Neuronal stem cell (in vitro differentiated cells): ENCODE measurements around the gene ASB4.
A peak's percentile ranks its signal among the peaks of the same experiment; 100 is the strongest.

Experiments
- DNase-seq: peaks from one replicate; pipeline ENCODE4 v3.0.0-alpha.2; 2013; ENCODE audit warnings: low spot score
- H2AFZ ChIP-seq: one replicate; pipeline ENCODE4 v1.6.1; 2013; ENCODE audit warnings: mild to moderate bottlenecking, low read length, inconsistent platforms
- H2AK5ac ChIP-seq: 2 replicates; pipeline ENCODE4 v1.6.1; 2013; ENCODE audit warnings: low read depth, mild to moderate bottlenecking, inconsistent platforms, low read length, moderate library complexity, mixed read lengths
- H2BK120ac ChIP-seq: 2 replicates; pipeline ENCODE4 v1.6.1; 2013; ENCODE audit warnings: low read depth, mild to moderate bottlenecking, inconsistent platforms, low read length, moderate library complexity, mixed read lengths
- H2BK12ac ChIP-seq: one replicate; pipeline ENCODE4 v1.6.1; 2013; ENCODE audit warnings: low read length, inconsistent platforms
- H2BK15ac ChIP-seq: 2 replicates; pipeline ENCODE4 v1.6.1; 2013; ENCODE audit warnings: mild to moderate bottlenecking, low read length, inconsistent platforms, mixed read lengths
- H2BK5ac ChIP-seq: one replicate; pipeline ENCODE4 v1.6.1; 2013; ENCODE audit warnings: inconsistent platforms, mild to moderate bottlenecking, low read length, moderate library complexity
- H3K14ac ChIP-seq: one replicate; pipeline ENCODE4 v1.6.1; 2013; ENCODE audit warnings: low read length, inconsistent platforms
- H3K18ac ChIP-seq: 2 replicates; pipeline ENCODE4 v1.6.1; 2013; ENCODE audit warnings: low read length, inconsistent platforms
- H3K23ac ChIP-seq: 2 replicates; pipeline ENCODE4 v1.6.1; 2013; ENCODE audit warnings: low read depth, mild to moderate bottlenecking, mixed read lengths, low read length, inconsistent platforms; ENCODE audit not compliant: poor library complexity
- H3K27ac ChIP-seq: replicated peaks from 3 replicates; pipeline ENCODE4 v1.5.1; 2013; ENCODE audit warnings: low read length, inconsistent platforms
- H3K27me3 ChIP-seq, 3 experiments: 2 replicates each; pipeline ENCODE4 v1.6.1; 2013; ENCODE audit warnings: low read length in 3 of 3, mild to moderate bottlenecking in 2 of 3, inconsistent platforms in 1 of 3, low read depth in 1 of 3, mixed read lengths in 1 of 3, moderate library complexity in 1 of 3; ENCODE audit not compliant: control insufficient read depth in 3 of 3, insufficient read depth in 3 of 3
- H3K36me3 ChIP-seq, 2 donors: replicated peaks in 1 of 2; 2 replicates each; pipeline ENCODE4 v1.6.1; 2013; ENCODE audit warnings: low read length in 2 of 2; ENCODE audit not compliant: control insufficient read depth in 2 of 2, insufficient read depth in 2 of 2
- H3K4ac ChIP-seq: 2 replicates; pipeline ENCODE4 v1.6.1; 2013; ENCODE audit warnings: inconsistent platforms, mild to moderate bottlenecking, low read length, moderate library complexity
- H3K4me1 ChIP-seq, 2 donors: 1 replicate in 1 of 2; 2 replicates in 1 of 2; pipeline ENCODE4 v1.6.1; 2013; ENCODE audit warnings: low read length in 2 of 2, low read depth in 1 of 2; ENCODE audit not compliant: control insufficient read depth in 2 of 2, insufficient read depth in 1 of 2
- H3K4me2 ChIP-seq: one replicate; pipeline ENCODE4 v1.6.1; 2013; ENCODE audit warnings: mild to moderate bottlenecking, low read length, inconsistent platforms; ENCODE audit not compliant: insufficient read depth, poor library complexity, severe bottlenecking
- H3K4me3 ChIP-seq, 2 donors: 2 replicates each; pipeline ENCODE4 v1.5.1; 2013; ENCODE audit warnings: low read length in 2 of 2, mild to moderate bottlenecking in 2 of 2, inconsistent platforms in 1 of 2, moderate library complexity in 1 of 2
- H3K79me1 ChIP-seq: one replicate; pipeline ENCODE4 v1.6.1; 2013; ENCODE audit warnings: low read depth, mild to moderate bottlenecking, inconsistent platforms, low read length, moderate library complexity
- H3K9ac ChIP-seq: one replicate; pipeline ENCODE4 v1.6.1; 2013; ENCODE audit warnings: mild to moderate bottlenecking, low read depth, low read length, inconsistent platforms; ENCODE audit not compliant: poor library complexity
- H3K9me3 ChIP-seq, 2 donors: replicated peaks in 1 of 2; 2 replicates each; pipeline versions ENCODE3 to v1.6.1; 2013; ENCODE audit warnings: low read length in 2 of 2, mild to moderate bottlenecking in 2 of 2, inconsistent platforms in 1 of 2, low read depth in 1 of 2, mixed read lengths in 1 of 2, moderate library complexity in 1 of 2; ENCODE audit not compliant: control insufficient read depth in 2 of 2, insufficient read depth in 1 of 2
- H4K8ac ChIP-seq: one replicate; pipeline ENCODE4 v1.6.1; 2013; ENCODE audit warnings: low read depth, mild to moderate bottlenecking, inconsistent platforms, low read length, moderate library complexity
- H4K91ac ChIP-seq: one replicate; pipeline ENCODE4 v1.6.1; 2013; ENCODE audit warnings: low read length, low read depth, mild to moderate bottlenecking, inconsistent platforms; ENCODE audit not compliant: poor library complexity
- WGBS, 2 donors: extraction: QIAGEN DNeasy Blood & Tissue Kit; methylation state at CpG; one replicate each; pipeline ENCODE4 v1.1.7; 2013; ENCODE audit warnings: missing lambda C conversion rate in 2 of 2, mixed read lengths in 1 of 2; ENCODE audit not compliant: insufficient read length in 2 of 2, insufficient replicate concordance in 1 of 2; ENCODE audit errors: extremely low coverage in 2 of 2; 5-methylcytosine and 5-hydroxymethylcytosine counted together

The ASB4 gene

GRCh38 chr7:95470452-95470851, 15.3 kb upstream of the ASB4 start:
- Histone ChIP-seq H2BK12ac (no peak overlapping the region), H2BK120ac (no peak overlapping the region), H3K18ac (no peak overlapping the region), H3K36me3 (no peaks in the 10 kb centered on the region), H3K4ac (no peak overlapping the region), H3K4me2 (peak overlapping the region; percentile 12), H3K9ac (no peak overlapping the region), H3K27me3 (no peaks in the 10 kb centered on the region), H4K8ac (no peak overlapping the region), H3K23ac (no peak overlapping the region), H2AK5ac (no peak overlapping the region), H2BK5ac (no peak overlapping the region), H2AFZ (peak overlapping the region; percentile 3), H2BK15ac (no peak overlapping the region), H3K14ac (no peak overlapping the region), H4K91ac (no peak overlapping the region), H3K79me1 (peaks cover 2% of the 10 kb centered on the region), H3K4me3 (peak overlapping the region in 1 of 2 donors; percentile 18), H3K9me3 (peaks cover 0 to 11% of the 10 kb centered on the region in 2 donors), H3K4me1 (peaks cover 14 to 66% of the 10 kb centered on the region in 2 donors), H3K27ac (peak overlapping the region; percentile 64)
- no CpG with 5 or more reads among the region's 3 CpGs for WGBS, 2 donors
- no peak for DNase-seq

GRCh38 chr7:95471071-95471470, 14.7 kb upstream of the ASB4 start:
- Histone ChIP-seq H3K23ac (no peak overlapping the region), H3K9ac (no peak overlapping the region), H4K8ac (no peak overlapping the region), H3K4ac (no peak overlapping the region), H3K27ac (peak overlapping the region; percentile 88), H3K18ac (no peak overlapping the region), H3K79me1 (peaks cover 2% of the 10 kb centered on the region), H3K36me3 (no peaks in the 10 kb centered on the region), H3K27me3 (no peaks in the 10 kb centered on the region), H3K4me2 (no peak overlapping the region), H2BK5ac (no peak overlapping the region), H3K9me3 (peaks cover 0 to 6% of the 10 kb centered on the region in 2 donors), H3K4me3 (peak overlapping the region in 1 of 2 donors; percentile 18), H3K4me1 (peaks cover 14 to 68% of the 10 kb centered on the region in 2 donors), H2BK120ac (no peak overlapping the region), H3K14ac (no peak overlapping the region), H2AK5ac (no peak overlapping the region), H4K91ac (no peak overlapping the region), H2BK15ac (no peak overlapping the region), H2AFZ (peak overlapping the region; percentile 3), H2BK12ac (no peak overlapping the region)
- no CpG with 5 or more reads among the region's 3 CpGs for WGBS, 2 donors
- no peak for DNase-seq

- no peak overlapping the region for H2BK5ac ChIP-seq
- H4K91ac ChIP-seq = no peak overlapping the region
- no peak overlapping the region for H2BK120ac ChIP-seq
- peak overlapping the region; percentile 4 for H2AFZ ChIP-seq
- DNase-seq = no peak
- H3K27me3 ChIP-seq = no peaks in the 10 kb centered on the region
- no CpG with 5 or more reads among the region's 8 CpGs for WGBS, 2 donors
- H3K36me3 ChIP-seq = no peaks in the 10 kb centered on the region
- no peak overlapping the region for H3K14ac ChIP-seq
- peak overlapping the region; percentile 37 for H3K4me2 ChIP-seq
- no peak overlapping the region for H4K8ac ChIP-seq
- H3K27ac ChIP-seq = peak overlapping the region; percentile 88
- H3K4ac ChIP-seq = no peak overlapping the region
- peaks cover 16 to 73% of the 10 kb centered on the region in 2 donors for H3K4me1 ChIP-seq
- H2BK12ac ChIP-seq = no peak overlapping the region
- H3K9ac ChIP-seq = no peak overlapping the region
- H2BK15ac ChIP-seq = no peak overlapping the region
- no peak overlapping the region for H3K23ac ChIP-seq
- H3K4me3 ChIP-seq = no peak overlapping the region
- H3K79me1 ChIP-seq = peaks cover 2% of the 10 kb centered on the region
- no peak overlapping the region for H3K18ac ChIP-seq
- no peak overlapping the region for H2AK5ac ChIP-seq
- no peaks in the 10 kb centered on the region for H3K9me3 ChIP-seq
Measured at GRCh38 chr7:95472581-95473161, 13.1 kb upstream of the ASB4 start.

- no peak overlapping the region for H2BK5ac ChIP-seq
- H4K91ac ChIP-seq = no peak overlapping the region
- H3K23ac ChIP-seq = no peak overlapping the region
- no peaks in the 10 kb centered on the region for H3K36me3 ChIP-seq
- H2BK12ac ChIP-seq = no peak overlapping the region
- no peak overlapping the region for H3K4me3 ChIP-seq
- no peak overlapping the region for H3K9ac ChIP-seq
- H3K4me2 ChIP-seq = no peak overlapping the region
- H3K27me3 ChIP-seq = no peaks in the 10 kb centered on the region
- H2AFZ ChIP-seq = peak overlapping the region; percentile 31
- peak; percentile 67 for DNase-seq
- H3K4me1 ChIP-seq = peaks cover 20 to 72% of the 10 kb centered on the region in 2 donors
- H3K9me3 ChIP-seq = no peaks in the 10 kb centered on the region
- H3K14ac ChIP-seq = no peak overlapping the region
- no peak overlapping the region for H2BK120ac ChIP-seq
- no CpG with 5 or more reads among the region's 9 CpGs for WGBS, 2 donors
- peak overlapping the region; percentile 69 for H3K18ac ChIP-seq
- H2AK5ac ChIP-seq = no peak overlapping the region
- H3K27ac ChIP-seq = peak overlapping the region; percentile 88
- H2BK15ac ChIP-seq = no peak overlapping the region
- no peak overlapping the region for H4K8ac ChIP-seq
- H3K4ac ChIP-seq = no peak overlapping the region
- H3K79me1 ChIP-seq = peaks cover 2% of the 10 kb centered on the region
Measured at GRCh38 chr7:95473276-95473985, 12.3 kb upstream of the ASB4 start.
